GM19035 (cell line): ENCODE results near the gene CERK.

Experiments used
- ATAC-seq: cut with Tn5 transposase; IDR thresholded peaks from one replicate; pipeline ENCODE4 v1.9.1; 2021; ENCODE audit not compliant: unreplicated experiment

Gene CERK

GRCh38 chr22:46664301-46664855 is 73.7 kb downstream of the CERK start:
- ATAC-seq, result no peak

GRCh38 chr22:46663436-46664100 is 74.5 kb downstream of the CERK start:
- ATAC-seq, result no peak

GRCh38 chr22:46663001-46663400 is 75.1 kb downstream of the CERK start:
- no peak for ATAC-seq

- no peak for ATAC-seq
Measured at GRCh38 chr22:46662226-46662625, 75.8 kb downstream of the CERK start.

GRCh38 chr22:46661221-46661851 is 76.7 kb downstream of the CERK start:
- no peak for ATAC-seq

- no peak for ATAC-seq
Measured at GRCh38 chr22:46660604-46661201, 77.3 kb downstream of the CERK start.

- ATAC-seq, result no peak
Measured at GRCh38 chr22:46659791-46660186, 78.3 kb downstream of the CERK start.

- no peak for ATAC-seq
Measured at GRCh38 chr22:46659059-46659790, 78.8 kb downstream of the CERK start.

- ATAC-seq, result no peak
Measured at GRCh38 chr22:46657996-46658947, 79.8 kb downstream of the CERK start.

- ATAC-seq, result no peak
Measured at GRCh38 chr22:46657655-46657953, 80.4 kb downstream of the CERK start.

- ATAC-seq, result no peak
Measured at GRCh38 chr22:46656856-46657654, 81.0 kb downstream of the CERK start.

GRCh38 chr22:46655861-46656608 is 82.0 kb downstream of the CERK start:
- ATAC-seq, result no peak

GRCh38 chr22:46654927-46655595 is 83.0 kb downstream of the CERK start:
- ATAC-seq, result no peak

GRCh38 chr22:46654426-46654825 is 83.6 kb downstream of the CERK start:
- ATAC-seq, result no peak

GRCh38 chr22:46653596-46653995 is 84.5 kb downstream of the CERK start:
- no peak for ATAC-seq

- no peak for ATAC-seq
Measured at GRCh38 chr22:46652847-46653331, 85.2 kb downstream of the CERK start.

- ATAC-seq, result no peak
Measured at GRCh38 chr22:46652081-46652846, 85.8 kb downstream of the CERK start.

- ATAC-seq, result no peak
Measured at GRCh38 chr22:46651316-46651715, 86.7 kb downstream of the CERK start.
